A549 (cell line): ENCODE results near the gene HNF4A.

ENCODE experiments used
- CBX8 ChIP-seq: fragments of 200-600 bp; sonication (generic); IDR thresholded peaks from 2 replicates; pipeline ENCODE4 v1.6.1; 2016
- EHMT2 ChIP-seq: fragments of 200-600 bp; sonication (generic); IDR thresholded peaks from 2 replicates; pipeline ENCODE4 v1.6.1; 2016; ENCODE audit warnings: antibody characterized with exemption, low read depth, mild to moderate bottlenecking, moderate library complexity
- EP300 ChIP-seq, 2 experiments: fragments of >200 bp; sonication (Bioruptor Twin); formaldehyde crosslinking; IDR thresholded peaks; 2 replicates in 1 of 2; 3 replicates in 1 of 2; pipeline ENCODE4 v1.6.1; 2016 to 2017
- KDM5A ChIP-seq: fragments of 200-600 bp; sonication (generic); IDR thresholded peaks from 2 replicates; pipeline ENCODE4 v1.6.1; 2016; ENCODE audit warnings: antibody characterized with exemption, mild to moderate bottlenecking
- POLR2A ChIP-seq: IDR thresholded peaks from 2 replicates; pipeline ENCODE4 v1.6.1; 2012; ENCODE audit warnings: mild to moderate bottlenecking, low read length
- RCOR1 ChIP-seq: fragments of 150-350 bp; IDR thresholded peaks from 2 replicates; pipeline ENCODE4 v1.6.1; 2014; ENCODE audit warnings: antibody characterized with exemption, low read length, low read depth
- RNF2 ChIP-seq: fragments of 200-600 bp; sonication (generic); IDR thresholded peaks from 2 replicates; pipeline ENCODE4 v1.6.1; 2016; ENCODE audit warnings: low read depth, mild to moderate bottlenecking, antibody characterized with exemption, moderate library complexity, borderline replicate concordance
- TF ChIP-seq, protein P1 (sequence below): fragments of >200 bp; sonication (Bioruptor Twin); formaldehyde crosslinking; IDR thresholded peaks from 3 replicates; pipeline ENCODE4 v1.5.1; 2016

DNA sequence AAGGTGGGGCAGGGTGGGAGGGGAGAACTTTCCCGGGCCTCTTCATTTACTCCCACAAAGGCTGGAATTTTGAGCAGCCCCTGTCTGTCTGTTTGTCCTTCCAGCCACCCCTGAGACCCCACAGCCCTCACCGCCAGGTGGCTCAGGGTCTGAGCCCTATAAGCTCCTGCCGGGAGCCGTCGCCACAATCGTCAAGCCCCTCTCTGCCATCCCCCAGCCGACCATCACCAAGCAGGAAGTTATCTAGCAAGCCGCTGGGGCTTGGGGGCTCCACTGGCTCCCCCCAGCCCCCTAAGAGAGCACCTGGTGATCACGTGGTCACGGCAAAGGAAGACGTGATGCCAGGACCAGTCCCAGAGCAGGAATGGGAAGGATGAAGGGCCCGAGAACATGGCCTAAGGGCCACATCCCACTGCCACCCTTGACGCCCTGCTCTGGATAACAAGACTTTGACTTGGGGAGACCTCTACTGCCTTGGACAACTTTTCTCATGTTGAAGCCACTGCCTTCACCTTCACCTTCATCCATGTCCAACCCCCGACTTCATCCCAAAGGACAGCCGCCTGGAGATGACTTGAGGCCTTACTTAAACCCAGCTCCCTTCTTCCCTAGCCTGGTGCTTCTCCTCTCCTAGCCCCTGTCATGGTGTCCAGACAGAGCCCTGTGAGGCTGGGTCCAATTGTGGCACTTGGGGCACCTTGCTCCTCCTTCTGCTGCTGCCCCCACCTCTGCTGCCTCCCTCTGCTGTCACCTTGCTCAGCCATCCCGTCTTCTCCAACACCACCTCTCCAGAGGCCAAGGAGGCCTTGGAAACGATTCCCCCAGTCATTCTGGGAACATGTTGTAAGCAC is 74.1 kb downstream of the HNF4A start:
- TF ChIP-seq, protein P1, sequence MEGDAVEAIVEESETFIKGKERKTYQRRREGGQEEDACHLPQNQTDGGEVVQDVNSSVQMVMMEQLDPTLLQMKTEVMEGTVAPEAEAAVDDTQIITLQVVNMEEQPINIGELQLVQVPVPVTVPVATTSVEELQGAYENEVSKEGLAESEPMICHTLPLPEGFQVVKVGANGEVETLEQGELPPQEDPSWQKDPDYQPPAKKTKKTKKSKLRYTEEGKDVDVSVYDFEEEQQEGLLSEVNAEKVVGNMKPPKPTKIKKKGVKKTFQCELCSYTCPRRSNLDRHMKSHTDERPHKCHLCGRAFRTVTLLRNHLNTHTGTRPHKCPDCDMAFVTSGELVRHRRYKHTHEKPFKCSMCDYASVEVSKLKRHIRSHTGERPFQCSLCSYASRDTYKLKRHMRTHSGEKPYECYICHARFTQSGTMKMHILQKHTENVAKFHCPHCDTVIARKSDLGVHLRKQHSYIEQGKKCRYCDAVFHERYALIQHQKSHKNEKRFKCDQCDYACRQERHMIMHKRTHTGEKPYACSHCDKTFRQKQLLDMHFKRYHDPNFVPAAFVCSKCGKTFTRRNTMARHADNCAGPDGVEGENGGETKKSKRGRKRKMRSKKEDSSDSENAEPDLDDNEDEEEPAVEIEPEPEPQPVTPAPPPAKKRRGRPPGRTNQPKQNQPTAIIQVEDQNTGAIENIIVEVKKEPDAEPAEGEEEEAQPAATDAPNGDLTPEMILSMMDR: no peak
- no peak for TF ChIP-seq EHMT2
- TF ChIP-seq KDM5A: no peak
- TF ChIP-seq POLR2A: no peak
- no peak for TF ChIP-seq RNF2
- TF ChIP-seq RCOR1: no peak
- no peak for TF ChIP-seq EP300 (IDR thresholded peaks at IDR 0.05)
- no peak for TF ChIP-seq CBX8
